ENCODE measurements around the gene SNX9.

The SNX9 gene

GRCh38 chr6:157984686-157985225, 161.7 kb downstream of the SNX9 start:
- TF ChIP-seq CTCF (IDR thresholded peaks at IDR 0.05; ENCODE audit: low read depth, low read length) (no peak), EZH2phosphoT487 (IDR thresholded peaks at IDR 0.05; ENCODE audit: low read depth) (no peak)
- no peak overlapping the region for H2AFZ ChIP-seq (ENCODE audit: low read depth, low read length)
- peaks cover 42% of the 10 kb centered on the region for H3K79me2 ChIP-seq (ENCODE audit: low read length)
- no peaks in the 10 kb centered on the region for H3K36me3 ChIP-seq (replicated peaks; ENCODE audit: low read depth, low read length)
- H3K4me2 ChIP-seq (ENCODE audit: low read length), result no peak overlapping the region
- H3K4me3 ChIP-seq (ENCODE audit: low read length), result no peak overlapping the region
- no peaks in the 10 kb centered on the region for H3K9me3 ChIP-seq (ENCODE audit: insufficient read depth, low read length)
- no peak overlapping the region for H3K27ac ChIP-seq (ENCODE audit: low read length)
- peaks cover 5% of the 10 kb centered on the region for H3K27me3 ChIP-seq (ENCODE audit: low read depth, low read length)
- H4K20me1 ChIP-seq (ENCODE audit: insufficient read depth, low read length), result peaks cover 14% of the 10 kb centered on the region
- H3K4me1 ChIP-seq (ENCODE audit: low read length), result peaks cover 17% of the 10 kb centered on the region
- H3K9ac ChIP-seq (ENCODE audit: low read length), result no peak overlapping the region

- no peak overlapping the region for H2AFZ ChIP-seq (ENCODE audit: low read depth, low read length)
- peaks cover 49% of the 10 kb centered on the region for H3K79me2 ChIP-seq (ENCODE audit: low read length)
- no peak overlapping the region for H3K4me2 ChIP-seq (ENCODE audit: low read length)
- H3K4me1 ChIP-seq (ENCODE audit: low read length), result peaks cover 22% of the 10 kb centered on the region
- H3K9ac ChIP-seq (ENCODE audit: low read length), result no peak overlapping the region
- no peak overlapping the region for H3K27ac ChIP-seq (ENCODE audit: low read length)
- no peaks in the 10 kb centered on the region for H3K36me3 ChIP-seq (replicated peaks; ENCODE audit: low read depth, low read length)
- no peaks in the 10 kb centered on the region for H3K9me3 ChIP-seq (ENCODE audit: insufficient read depth, low read length)
- H3K4me3 ChIP-seq (ENCODE audit: low read length), result no peak overlapping the region
- no peak for TF ChIP-seq CTCF (IDR thresholded peaks at IDR 0.05; ENCODE audit: low read depth, low read length)
- no peak for TF ChIP-seq EZH2phosphoT487 (IDR thresholded peaks at IDR 0.05; ENCODE audit: low read depth)
- no peaks in the 10 kb centered on the region for H3K27me3 ChIP-seq (ENCODE audit: low read depth, low read length)
- peaks cover 14% of the 10 kb centered on the region for H4K20me1 ChIP-seq (ENCODE audit: insufficient read depth, low read length)
Measured at GRCh38 chr6:157985378-157986155, 162.5 kb downstream of the SNX9 start.

- H3K27ac ChIP-seq (ENCODE audit: low read length), result no peak overlapping the region
- H3K9me3 ChIP-seq (ENCODE audit: insufficient read depth, low read length), result no peaks in the 10 kb centered on the region
- H3K4me2 ChIP-seq (ENCODE audit: low read length), result no peak overlapping the region
- H3K4me3 ChIP-seq (ENCODE audit: low read length), result no peak overlapping the region
- H4K20me1 ChIP-seq (ENCODE audit: insufficient read depth, low read length), result peaks cover 15% of the 10 kb centered on the region
- peaks cover 46% of the 10 kb centered on the region for H3K79me2 ChIP-seq (ENCODE audit: low read length)
- no peak overlapping the region for H2AFZ ChIP-seq (ENCODE audit: low read depth, low read length)
- H3K36me3 ChIP-seq (replicated peaks; ENCODE audit: low read depth, low read length), result no peaks in the 10 kb centered on the region
- H3K27me3 ChIP-seq (ENCODE audit: low read depth, low read length), result no peaks in the 10 kb centered on the region
- H3K4me1 ChIP-seq (ENCODE audit: low read length), result peaks cover 14% of the 10 kb centered on the region
- no peak overlapping the region for H3K9ac ChIP-seq (ENCODE audit: low read length)
- no peak for TF ChIP-seq CTCF (IDR thresholded peaks at IDR 0.05; ENCODE audit: low read depth, low read length)
- no peak for TF ChIP-seq EZH2phosphoT487 (IDR thresholded peaks at IDR 0.05; ENCODE audit: low read depth)
Measured at GRCh38 chr6:157987788-157988699, 165.0 kb downstream of the SNX9 start.

- Histone ChIP-seq H3K79me2 (ENCODE audit: low read length) (peaks cover 43% of the 10 kb centered on the region), H3K36me3 (replicated peaks; ENCODE audit: low read depth, low read length) (no peaks in the 10 kb centered on the region), H3K4me3 (ENCODE audit: low read length) (no peak overlapping the region), H3K27me3 (ENCODE audit: low read depth, low read length) (no peaks in the 10 kb centered on the region), H3K4me1 (ENCODE audit: low read length) (peaks cover 9% of the 10 kb centered on the region), H3K9me3 (ENCODE audit: insufficient read depth, low read length) (no peaks in the 10 kb centered on the region), H2AFZ (ENCODE audit: low read depth, low read length) (no peak overlapping the region), H3K9ac (ENCODE audit: low read length) (no peak overlapping the region), H4K20me1 (ENCODE audit: insufficient read depth, low read length) (peaks cover 14% of the 10 kb centered on the region), H3K4me2 (ENCODE audit: low read length) (no peak overlapping the region), H3K27ac (ENCODE audit: low read length) (no peak overlapping the region)
- no peak for TF ChIP-seq EZH2phosphoT487 (IDR thresholded peaks at IDR 0.05; ENCODE audit: low read depth)
- TF ChIP-seq CTCF (IDR thresholded peaks at IDR 0.05; ENCODE audit: low read depth, low read length), result no peak
Measured at GRCh38 chr6:157988700-157989063, 165.6 kb downstream of the SNX9 start.

Data from OCI-LY3 (cell line).